ENCODE data around the gene CCDC152.
"Not testable (repeated sequence)": the region's sequence is repeated elsewhere in the genome, so short reads cannot be mapped to it uniquely, and the experiment has no call there.

The CCDC152 gene

DNA sequence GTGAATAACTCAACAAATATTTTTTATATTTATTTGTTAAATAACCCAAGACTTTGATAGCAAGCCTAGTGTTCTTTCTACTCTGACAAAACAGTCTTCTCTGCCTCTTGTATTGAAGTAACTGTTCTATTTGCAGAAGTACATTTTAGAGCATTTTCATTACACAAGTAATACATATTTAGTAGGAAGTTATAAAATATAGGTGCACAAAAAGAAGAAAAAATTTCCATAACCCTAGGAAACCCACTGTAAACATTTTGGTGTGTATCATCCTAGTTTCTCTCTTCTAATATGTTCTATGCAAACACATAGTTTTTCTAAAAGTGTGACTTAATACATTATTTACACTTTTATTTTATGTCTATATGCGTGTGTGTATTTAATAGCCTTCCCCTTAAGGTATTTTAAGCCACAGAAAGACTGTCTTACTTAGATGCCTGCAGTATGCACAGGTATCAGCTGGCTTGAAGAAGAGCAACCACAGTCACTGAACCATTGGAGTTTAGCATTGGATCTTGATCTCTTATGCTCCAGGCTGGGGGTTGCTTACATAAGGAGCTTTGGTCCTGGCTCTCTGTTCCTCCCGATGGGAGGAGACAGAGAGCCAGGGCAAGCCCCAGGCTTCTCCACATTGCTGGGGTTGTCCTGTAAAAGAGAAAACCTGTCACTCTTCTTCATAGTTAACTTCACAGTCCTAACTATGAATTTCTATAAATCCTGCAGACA, 51.3 kb downstream of the CCDC152 start:
- DNase-seq (ENCODE audit: low spot score in 2 of 2): no peak
- Mint-ChIP-seq H3K9me3 (no peaks in the 10 kb centered on the region), H3K4me1 (no peaks in the 10 kb centered on the region), H3K4me3 (no peak overlapping the region), H3K36me3 (ENCODE audit: insufficient read depth) (no peaks in the 10 kb centered on the region), H3K27ac (ENCODE audit: low read depth) (no peak overlapping the region), H3K27me3 (no peaks in the 10 kb centered on the region)
- ATAC-seq (replicated peaks; ENCODE audit: extremely low read depth, poor library complexity, severe bottlenecking): no peak

DNA sequence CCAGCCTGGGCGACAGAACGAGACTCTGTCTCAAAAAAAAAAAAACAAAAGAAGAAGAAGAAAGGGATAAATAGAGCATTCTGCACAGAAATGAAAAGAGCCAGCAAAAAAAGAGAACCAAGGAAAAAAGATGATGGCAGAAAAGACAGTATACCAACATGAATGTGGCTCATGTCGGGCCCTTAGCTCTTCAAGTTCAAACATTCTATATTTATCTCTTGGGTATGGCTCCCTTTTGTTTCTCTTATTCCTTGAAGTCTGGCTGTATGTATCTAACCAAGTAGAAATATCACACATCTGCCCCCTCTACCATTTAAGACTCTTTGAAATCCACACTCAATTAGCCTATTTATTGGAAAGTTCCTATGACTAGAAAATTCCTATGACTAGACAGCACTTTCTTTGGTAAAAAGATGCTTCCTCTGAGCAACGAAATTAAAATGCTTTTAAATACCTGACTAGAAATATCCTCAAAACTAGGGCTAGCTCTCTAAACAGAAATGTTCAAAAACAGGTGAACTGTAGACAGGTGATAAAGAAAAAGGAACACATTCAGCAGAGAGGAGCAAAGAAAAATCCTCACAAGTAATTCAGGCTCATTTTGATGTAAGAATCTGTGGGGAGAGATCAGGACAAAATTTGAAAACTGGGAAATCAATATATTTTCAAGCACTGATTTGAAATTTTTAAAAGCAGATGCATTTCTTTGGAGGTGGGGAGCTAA, 52.4 kb downstream of the CCDC152 start:
- DNase-seq (ENCODE audit: low spot score in 2 of 2): no peak
- ATAC-seq (replicated peaks; ENCODE audit: extremely low read depth, poor library complexity, severe bottlenecking): no peak
- Mint-ChIP-seq H3K4me1 (no peaks in the 10 kb centered on the region), H3K27me3 (no peaks in the 10 kb centered on the region), H3K27ac (ENCODE audit: low read depth) (no peak overlapping the region), H3K9me3 (no peaks in the 10 kb centered on the region), H3K36me3 (ENCODE audit: insufficient read depth) (no peaks in the 10 kb centered on the region), H3K4me3 (no peak overlapping the region)

DNA sequence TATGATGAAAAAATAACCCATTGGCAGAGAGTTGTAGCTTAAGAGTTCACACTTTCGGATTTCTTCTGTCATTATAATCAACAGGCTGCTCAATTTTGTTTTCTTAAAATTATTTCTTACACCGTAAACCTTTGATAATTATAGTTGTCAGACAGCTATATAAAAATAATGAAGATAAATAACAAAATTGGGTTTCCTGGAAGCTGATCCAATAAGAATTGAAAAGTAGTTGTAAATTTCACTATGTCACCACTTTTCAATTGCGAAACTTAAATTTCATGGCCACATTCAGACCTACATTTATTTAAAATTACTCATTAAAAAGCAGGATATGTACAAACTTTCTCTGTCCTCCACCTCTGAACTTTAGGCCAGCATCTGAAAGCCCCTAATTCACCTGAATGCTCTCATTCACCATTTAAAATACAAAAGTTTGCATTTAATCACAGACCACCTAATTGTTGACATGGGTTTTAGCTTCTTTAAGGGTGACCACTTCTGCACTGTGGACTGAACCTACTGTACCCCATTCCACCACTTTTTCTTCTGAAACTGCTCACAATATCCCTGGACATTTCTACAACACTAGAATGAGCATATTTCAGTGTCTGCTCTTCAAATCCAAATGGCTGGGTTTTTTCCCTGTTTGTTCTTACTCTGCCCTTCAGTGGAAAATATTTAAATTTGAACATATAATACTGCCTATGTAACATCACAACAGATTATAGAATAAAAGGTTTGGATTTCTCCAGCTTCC, 54.4 kb downstream of the CCDC152 start:
- no peaks in the 10 kb centered on the region for H3K36me3 Mint-ChIP-seq (ENCODE audit: insufficient read depth)
- H3K4me1 Mint-ChIP-seq: no peaks in the 10 kb centered on the region
- no peak overlapping the region for H3K27ac Mint-ChIP-seq (ENCODE audit: low read depth)
- DNase-seq (ENCODE audit: low spot score in 2 of 2) (no peak), ATAC-seq (replicated peaks; ENCODE audit: extremely low read depth, poor library complexity, severe bottlenecking) (no peak)
- H3K27me3 Mint-ChIP-seq: no peaks in the 10 kb centered on the region
- H3K4me3 Mint-ChIP-seq: no peak overlapping the region
- no peaks in the 10 kb centered on the region for H3K9me3 Mint-ChIP-seq

DNA sequence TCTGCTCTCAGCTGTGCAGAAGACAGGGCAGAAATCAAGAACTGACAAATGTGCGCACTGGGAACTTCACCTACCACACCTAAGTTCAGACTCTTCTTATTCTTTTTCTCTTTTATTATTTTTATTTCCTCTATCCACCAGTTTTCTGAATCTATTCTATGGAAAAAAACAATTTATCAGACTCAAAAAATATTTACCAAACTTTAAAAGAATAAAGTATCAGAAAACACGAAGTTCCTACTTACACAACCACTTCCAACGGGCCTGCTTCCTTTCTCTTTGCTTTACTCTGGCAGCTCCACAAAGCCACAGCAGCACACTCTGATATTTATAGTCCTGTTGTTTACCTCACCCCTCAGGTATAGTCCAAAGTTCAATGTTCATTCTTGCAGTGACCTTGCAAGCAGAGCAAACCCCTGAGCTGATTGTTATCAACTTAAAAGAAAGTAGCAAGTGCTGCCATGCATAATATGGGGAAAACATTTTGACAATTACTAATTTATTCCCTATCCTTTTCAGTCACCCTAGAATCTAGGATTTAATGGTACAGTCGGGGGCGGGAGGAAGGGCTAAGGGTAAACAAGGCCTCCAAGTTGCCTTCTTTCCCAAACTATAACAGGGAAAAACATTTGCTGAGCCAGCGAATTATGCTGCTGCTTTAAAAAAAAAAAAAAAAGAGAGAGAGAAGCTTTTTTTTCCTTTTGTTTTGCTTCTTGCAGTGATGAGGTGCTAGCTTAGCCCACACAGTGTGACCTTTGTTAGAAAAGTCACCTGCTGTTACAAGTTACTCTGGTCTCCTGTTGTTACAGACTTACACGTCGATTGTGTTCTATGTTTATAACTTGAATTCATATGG, 55.2 kb downstream of the CCDC152 start, which contains the start of gene SELENOP:
Gene SELENOP, minus strand, starts transcription at position 302 of the 856 bp plus-strand sequence. CDS start 3,539 bp downstream, outside the sequence.
- no peak within 1 kb of the TSS for H3K27ac Mint-ChIP-seq (ENCODE audit: low read depth)
- H3K4me3 Mint-ChIP-seq: no peak within 1 kb of the TSS
- H3K4me1 Mint-ChIP-seq: no peaks in the 10 kb centered on the region
- no peaks in the 10 kb centered on the region for H3K36me3 Mint-ChIP-seq (ENCODE audit: insufficient read depth)
- DNase-seq (ENCODE audit: low spot score in 2 of 2) (no peak), ATAC-seq (replicated peaks; ENCODE audit: extremely low read depth, poor library complexity, severe bottlenecking) (no peak)
- no peaks in the 10 kb centered on the region for H3K27me3 Mint-ChIP-seq
- H3K9me3 Mint-ChIP-seq: no peaks in the 10 kb centered on the region

DNA sequence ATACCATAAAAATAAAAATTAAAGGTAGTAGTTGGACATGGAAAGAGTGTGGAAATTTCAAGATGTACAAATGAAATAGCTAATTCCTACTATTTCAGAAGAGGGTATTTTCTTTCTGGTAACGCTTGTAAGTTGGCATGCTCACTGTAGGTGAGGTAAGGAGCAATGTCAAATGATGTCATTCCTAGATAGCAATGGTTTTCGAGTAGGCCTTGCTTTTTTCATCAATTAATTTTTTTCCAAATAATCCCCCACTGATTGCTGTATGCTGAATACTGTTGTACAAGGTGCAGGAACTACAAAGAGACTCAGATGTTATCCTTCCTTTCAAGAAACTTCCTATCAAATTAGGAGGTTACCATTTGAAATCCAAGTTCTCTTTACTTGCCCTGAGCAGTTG, 56.0 kb downstream of the CCDC152 start:
- ATAC-seq (replicated peaks; ENCODE audit: extremely low read depth, poor library complexity, severe bottlenecking): no peak
- H3K4me3 Mint-ChIP-seq: no peak overlapping the region
- no peak for DNase-seq (ENCODE audit: low spot score in 2 of 2)
- no peaks in the 10 kb centered on the region for H3K36me3 Mint-ChIP-seq (ENCODE audit: insufficient read depth)
- no peaks in the 10 kb centered on the region for H3K4me1 Mint-ChIP-seq
- no peaks in the 10 kb centered on the region for H3K9me3 Mint-ChIP-seq
- no peak overlapping the region for H3K27ac Mint-ChIP-seq (ENCODE audit: low read depth)
- no peaks in the 10 kb centered on the region for H3K27me3 Mint-ChIP-seq

DNA sequence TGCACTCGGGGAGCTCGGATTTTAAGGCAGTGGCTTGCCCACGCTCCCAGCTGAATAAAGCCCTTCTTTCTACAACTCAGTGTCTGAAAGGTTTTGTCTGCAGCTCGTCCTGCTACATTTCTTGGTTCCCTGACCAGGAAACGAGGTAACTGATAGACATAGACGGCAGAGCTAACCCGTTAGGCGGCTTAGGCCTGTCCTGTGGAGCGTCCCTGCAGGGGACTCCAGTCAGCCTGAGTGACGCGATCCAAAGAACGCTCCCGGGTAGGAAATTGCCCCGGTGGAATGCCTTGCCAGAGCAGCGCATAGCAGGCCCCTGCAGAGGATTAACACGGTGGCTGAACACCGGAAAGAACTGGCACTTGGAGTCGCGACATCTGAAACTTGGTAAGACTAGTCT, 56.9 kb downstream of the CCDC152 start:
- DNase-seq (ENCODE audit: low spot score in 2 of 2) (no peak), ATAC-seq (replicated peaks; ENCODE audit: extremely low read depth, poor library complexity, severe bottlenecking) (no peak)
- Mint-ChIP-seq H3K36me3 (ENCODE audit: insufficient read depth) (no peaks in the 10 kb centered on the region), H3K4me1 (no peaks in the 10 kb centered on the region), H3K27ac (ENCODE audit: low read depth) (no peak overlapping the region), H3K27me3 (no peaks in the 10 kb centered on the region), H3K9me3 (no peaks in the 10 kb centered on the region), H3K4me3 (no peak overlapping the region)

DNA sequence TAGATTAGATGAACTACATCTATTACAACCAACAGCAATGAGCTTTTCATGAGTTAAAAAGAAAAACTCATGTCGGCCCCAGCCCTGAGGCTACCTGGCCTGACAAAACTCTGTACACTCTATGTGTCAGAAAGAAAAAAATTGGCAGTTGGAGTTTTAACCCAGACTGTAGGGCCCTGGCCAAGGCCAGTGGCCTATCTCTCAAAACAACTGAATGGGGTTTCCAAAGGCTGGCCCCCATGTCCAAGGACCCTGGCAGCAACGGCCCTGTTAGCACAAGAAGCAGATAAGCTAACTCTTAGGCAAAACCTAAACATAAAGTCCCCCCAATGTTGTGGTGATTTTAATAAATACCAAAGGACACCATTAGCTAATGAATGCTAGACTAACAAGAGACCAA, 59.9 kb downstream of the CCDC152 start:
- DNase-seq (ENCODE audit: low spot score in 2 of 2); H3K36me3 Mint-ChIP-seq (ENCODE audit: insufficient read depth); H3K27ac Mint-ChIP-seq (ENCODE audit: low read depth); H3K9me3 Mint-ChIP-seq; ATAC-seq (replicated peaks; ENCODE audit: extremely low read depth, poor library complexity, severe bottlenecking); H3K4me3 Mint-ChIP-seq; H3K4me1 Mint-ChIP-seq; H3K27me3 Mint-ChIP-seq: not testable (repeated sequence)

DNA sequence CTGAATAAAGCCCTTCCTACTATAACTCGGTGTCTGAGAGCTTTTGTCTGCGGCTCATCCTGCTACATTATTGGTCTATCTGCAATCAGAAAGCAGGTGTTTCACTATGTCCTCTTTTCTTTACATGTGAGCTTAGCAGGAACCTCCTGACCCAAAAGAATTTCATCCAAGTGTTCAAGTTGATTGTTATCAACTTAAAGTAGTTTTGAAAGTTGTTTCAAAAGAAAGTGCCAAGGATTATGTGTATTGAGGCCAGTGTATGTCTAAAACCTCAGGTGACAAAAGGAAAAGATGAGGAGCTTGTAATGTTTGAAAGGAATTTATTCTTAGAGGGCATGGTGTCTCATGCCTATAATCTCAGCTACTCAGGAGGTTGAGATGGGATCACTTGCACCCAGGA, 63.1 kb downstream of the CCDC152 start:
- Mint-ChIP-seq H3K27me3 (peaks cover 11% of the 10 kb centered on the region), H3K9me3 (no peaks in the 10 kb centered on the region), H3K27ac (ENCODE audit: low read depth) (no peak overlapping the region), H3K36me3 (ENCODE audit: insufficient read depth) (peaks cover 2% of the 10 kb centered on the region), H3K4me1 (no peaks in the 10 kb centered on the region), H3K4me3 (no peak overlapping the region)
- ATAC-seq (replicated peaks; ENCODE audit: extremely low read depth, poor library complexity, severe bottlenecking) (no peak), DNase-seq (ENCODE audit: low spot score in 2 of 2) (no peak)

DNA sequence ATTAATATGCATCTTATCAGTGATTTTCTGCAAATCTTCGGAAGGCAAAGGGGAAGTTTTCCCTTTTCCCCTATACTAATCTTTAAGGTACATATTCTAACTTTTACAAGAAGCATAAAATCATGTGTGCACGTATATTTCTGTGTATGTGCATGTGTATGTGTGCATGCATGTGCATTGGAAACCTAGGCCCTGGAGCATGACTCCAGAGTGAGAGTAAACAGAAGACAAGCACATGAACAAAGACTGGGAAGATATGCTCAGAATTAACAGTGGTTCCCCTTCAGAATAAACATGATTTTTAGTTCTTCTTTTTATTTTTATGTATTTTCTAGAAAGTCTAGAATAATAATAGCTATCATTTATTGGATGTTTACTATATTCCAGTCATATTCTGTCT, 65.9 kb downstream of the CCDC152 start:
- no peak for ATAC-seq (replicated peaks; ENCODE audit: extremely low read depth, poor library complexity, severe bottlenecking)
- DNase-seq (ENCODE audit: low spot score in 2 of 2): no peak
- Mint-ChIP-seq H3K36me3 (ENCODE audit: insufficient read depth) (peaks cover 2% of the 10 kb centered on the region), H3K4me3 (no peak overlapping the region), H3K27me3 (peaks cover 12% of the 10 kb centered on the region), H3K27ac (ENCODE audit: low read depth) (no peak overlapping the region), H3K9me3 (no peaks in the 10 kb centered on the region), H3K4me1 (no peaks in the 10 kb centered on the region)

DNA sequence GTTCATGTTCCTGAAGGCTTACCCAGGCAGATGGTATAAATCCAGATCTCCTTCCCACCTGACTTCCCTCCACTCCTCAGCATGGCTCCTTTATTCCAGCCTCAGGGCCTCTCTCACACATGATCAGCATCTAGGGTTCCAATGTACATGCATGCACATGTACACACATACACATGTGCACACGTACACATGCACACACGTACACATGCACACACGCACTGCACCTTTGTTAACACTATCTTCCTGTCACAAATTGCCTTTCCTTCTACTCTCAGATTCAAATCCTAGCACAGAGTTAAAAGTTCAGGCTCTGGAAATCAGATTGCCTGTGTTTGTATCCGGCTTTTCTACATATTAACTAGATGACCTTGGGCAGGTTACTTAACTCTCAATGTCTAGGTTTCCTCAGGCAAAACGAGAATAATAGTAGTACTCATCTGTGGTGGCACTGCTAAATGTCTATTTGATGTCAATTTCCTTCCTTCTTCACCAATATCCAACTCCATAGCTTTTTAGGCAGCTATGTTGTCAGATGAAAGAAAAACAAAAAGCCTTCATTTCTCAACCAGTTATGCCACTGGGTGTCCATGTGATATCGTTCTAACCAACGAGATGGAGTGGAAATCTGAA, 67.8 kb downstream of the CCDC152 start:
- no peaks in the 10 kb centered on the region for H3K4me1 Mint-ChIP-seq
- no peaks in the 10 kb centered on the region for H3K9me3 Mint-ChIP-seq
- DNase-seq (ENCODE audit: low spot score in 2 of 2) (no peak), ATAC-seq (replicated peaks; ENCODE audit: extremely low read depth, poor library complexity, severe bottlenecking) (no peak)
- H3K27ac Mint-ChIP-seq (ENCODE audit: low read depth): no peak overlapping the region
- H3K27me3 Mint-ChIP-seq: peaks cover 12% of the 10 kb centered on the region
- peaks cover 2% of the 10 kb centered on the region for H3K36me3 Mint-ChIP-seq (ENCODE audit: insufficient read depth)
- H3K4me3 Mint-ChIP-seq: no peak overlapping the region

DNA sequence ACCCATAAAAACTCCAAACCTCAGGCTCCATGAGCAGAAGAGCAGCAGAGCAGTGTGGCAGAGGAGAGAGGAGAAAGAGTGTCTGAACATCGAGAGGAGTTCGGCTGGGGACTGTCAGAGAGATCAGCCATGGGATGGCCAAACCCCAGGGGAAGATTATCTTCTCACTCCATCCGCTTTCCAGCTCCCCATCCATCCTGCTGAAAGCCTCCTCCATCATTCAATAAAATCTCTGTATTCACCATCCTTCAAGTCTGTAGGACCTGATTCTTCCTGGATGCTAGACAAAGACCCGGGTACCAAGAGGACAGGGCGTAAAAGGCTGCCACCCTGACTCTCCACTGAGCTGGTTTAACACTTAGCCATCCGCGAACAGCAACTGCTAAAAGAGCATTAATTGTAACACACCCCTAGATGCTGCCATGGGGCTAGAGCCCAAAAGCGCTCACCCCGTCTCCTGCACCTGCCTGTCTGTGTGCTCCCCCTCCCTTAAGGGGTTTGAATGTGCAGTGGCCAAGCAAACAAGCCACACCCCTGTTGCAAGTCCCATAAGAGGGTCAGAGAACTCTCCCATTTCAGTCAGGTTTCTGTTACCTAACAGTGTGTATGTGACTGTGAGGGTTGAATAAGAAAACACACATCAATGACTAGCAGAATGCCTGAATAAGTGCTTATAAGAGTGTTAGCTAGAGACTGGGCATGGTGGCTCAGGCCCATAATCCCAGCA, 69.0 kb downstream of the CCDC152 start:
- H3K9me3 Mint-ChIP-seq: no peaks in the 10 kb centered on the region
- H3K4me1 Mint-ChIP-seq: no peaks in the 10 kb centered on the region
- peaks cover 19% of the 10 kb centered on the region for H3K27me3 Mint-ChIP-seq
- ATAC-seq (replicated peaks; ENCODE audit: extremely low read depth, poor library complexity, severe bottlenecking) (no peak), DNase-seq (ENCODE audit: low spot score in 2 of 2) (no peak)
- no peak overlapping the region for H3K27ac Mint-ChIP-seq (ENCODE audit: low read depth)
- H3K4me3 Mint-ChIP-seq: no peak overlapping the region
- H3K36me3 Mint-ChIP-seq (ENCODE audit: insufficient read depth): no peaks in the 10 kb centered on the region

All from central memory CD8-positive, alpha-beta T cell (primary cell).